HG02870 (cell line): ENCODE data around the gene CDYL.

Source experiments
- ATAC-seq: cut with Tn5 transposase; IDR thresholded peaks from one replicate; pipeline ENCODE4 v1.9.1; 2021; ENCODE audit warnings: mild to moderate bottlenecking, moderate library complexity; ENCODE audit not compliant: unreplicated experiment

Gene CDYL

GRCh38 chr6:4774296-4774695, 1.9 kb upstream of the CDYL start:
- ATAC-seq = no peak

DNA sequence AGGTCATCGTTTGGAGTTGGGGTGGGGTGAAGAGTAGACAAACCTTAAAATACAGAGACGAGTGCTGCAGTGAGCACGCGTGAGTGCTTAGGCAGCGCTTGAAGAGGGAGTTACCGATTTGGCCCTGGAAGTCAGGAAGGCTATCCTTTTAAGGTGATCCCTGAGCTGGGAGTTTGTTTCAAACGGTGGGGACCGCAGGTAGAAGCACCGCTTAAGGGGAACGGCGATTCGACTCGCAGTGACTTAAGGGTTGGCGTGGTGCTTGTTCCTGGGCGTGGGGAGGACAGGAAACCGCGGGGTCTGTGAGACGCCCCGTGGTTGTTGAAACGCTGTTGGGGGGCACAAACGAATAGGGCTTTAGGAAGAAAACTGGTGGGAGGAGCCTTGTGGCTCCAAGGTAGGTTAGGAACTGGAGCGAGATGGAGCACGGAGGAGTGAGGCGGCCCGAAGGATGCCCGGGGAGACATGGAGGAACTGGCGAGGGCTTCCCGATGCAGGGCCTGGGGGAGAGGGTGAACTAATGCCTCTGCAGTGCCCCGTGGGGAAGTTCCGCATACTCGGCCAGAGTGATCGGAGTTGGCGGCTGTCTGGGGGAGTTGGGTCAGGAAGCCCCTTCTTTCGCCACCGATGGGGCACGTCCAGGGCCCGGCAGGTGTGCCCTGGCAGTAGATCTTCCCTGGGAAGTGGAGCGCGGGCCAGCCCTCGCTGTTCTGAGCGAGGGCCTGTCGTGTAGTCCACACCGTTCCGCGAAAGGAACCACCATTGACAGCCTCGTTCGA, 1.3 kb upstream of the CDYL start:
- ATAC-seq = no peak

GRCh38 chr6:4775494-4776130, 592 bp upstream of the CDYL start:
- ATAC-seq = peak; percentile 39

GRCh38 chr6:4776493-4777393, 539 bp downstream of the CDYL start:
- ATAC-seq = peak; percentile 2

DNA sequence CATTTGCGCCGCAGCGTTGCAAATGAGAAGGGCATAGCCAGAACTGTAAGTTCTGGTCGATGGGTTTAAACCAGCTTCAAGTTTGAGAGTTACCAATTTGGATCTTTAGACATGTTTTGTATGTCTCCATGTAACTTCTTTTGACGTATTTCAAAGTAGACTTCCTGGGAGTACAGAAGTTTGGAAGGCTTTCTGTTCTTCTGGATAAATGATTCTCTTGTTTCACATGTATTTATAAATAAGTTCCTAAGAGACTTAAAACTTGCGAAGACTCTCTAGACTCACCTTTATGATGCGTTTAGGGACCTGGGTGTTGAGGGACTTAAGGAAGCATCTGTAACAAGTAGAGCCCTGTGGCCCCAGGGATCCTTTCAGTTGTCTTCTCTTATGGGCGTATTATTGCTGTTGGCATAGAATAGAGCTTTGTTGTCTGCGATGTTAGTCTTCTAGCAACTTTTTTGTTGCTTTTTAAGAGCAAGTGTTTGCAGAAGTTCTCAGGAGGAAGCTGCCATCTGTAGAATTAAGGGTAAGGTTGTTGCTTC, 1.3 kb downstream of the CDYL start:
- ATAC-seq = no peak

DNA sequence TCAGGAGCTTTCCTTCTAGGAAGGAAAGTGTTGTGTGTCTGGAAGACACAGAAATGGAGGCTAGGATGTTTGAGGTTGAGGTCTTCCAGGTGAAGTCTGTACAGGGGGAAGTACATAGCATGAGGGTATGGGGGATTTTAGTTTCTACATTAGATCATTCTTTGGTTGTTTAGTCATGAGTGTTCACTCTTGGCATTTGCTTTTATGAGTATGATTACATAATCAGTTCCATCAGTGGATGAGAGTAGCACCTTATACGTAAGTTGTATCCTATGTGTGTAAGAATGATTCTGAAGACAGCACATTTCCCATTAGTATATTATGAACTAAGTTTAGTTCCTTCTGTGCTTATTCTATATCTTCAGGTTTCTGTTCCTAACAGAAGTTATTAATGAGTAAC, 1.9 kb downstream of the CDYL start:
- no peak for ATAC-seq

GRCh38 chr6:4780360-4780812, 4.2 kb downstream of the CDYL start:
- ATAC-seq = no peak

- no peak for ATAC-seq
These were observed 5.2 kb downstream of the CDYL start for GRCh38 chr6:4781426-4781825.

- no peak for ATAC-seq
These were observed 5.9 kb downstream of the CDYL start for GRCh38 chr6:4781967-4782575.

DNA sequence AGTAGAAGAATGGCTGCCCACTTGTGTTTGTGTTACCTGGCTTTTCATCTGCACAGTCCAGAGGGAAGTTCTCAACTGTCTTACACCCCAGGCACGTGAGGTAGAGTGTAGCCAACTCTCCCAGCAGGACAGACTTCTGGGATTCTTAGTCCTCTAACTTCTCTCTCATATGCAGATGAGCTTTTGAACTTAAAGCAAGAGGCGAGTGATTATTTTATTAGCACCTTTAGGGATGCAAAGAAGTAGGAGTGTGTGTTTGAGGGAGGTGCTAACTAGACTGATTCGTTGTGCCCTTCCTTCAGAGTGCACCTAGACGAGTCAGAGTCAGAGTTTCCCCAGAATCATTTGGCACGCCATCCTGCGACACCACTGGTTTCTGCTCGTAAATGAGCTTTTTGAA, 10.8 kb downstream of the CDYL start:
- ATAC-seq = no peak

DNA sequence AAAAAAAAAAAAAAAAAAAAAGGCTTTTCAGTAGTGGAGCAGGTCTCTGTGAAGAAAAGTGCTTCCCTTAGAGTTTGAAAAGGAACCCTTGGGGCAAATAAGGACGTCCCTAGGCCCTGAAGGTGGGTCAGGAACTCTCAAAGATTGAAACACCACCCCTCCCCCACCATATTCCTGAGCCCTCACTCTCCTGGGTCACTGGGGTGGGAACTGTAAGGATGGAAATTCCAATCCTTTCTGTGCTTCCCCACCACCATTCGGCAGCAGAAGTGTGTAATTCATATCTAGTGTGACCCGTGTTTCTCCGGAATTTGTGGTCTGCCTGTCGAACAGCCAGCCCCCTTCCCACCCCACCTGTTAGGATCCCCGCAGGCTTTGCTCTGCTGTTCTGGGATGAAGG, 12.3 kb downstream of the CDYL start:
- ATAC-seq = no peak

DNA sequence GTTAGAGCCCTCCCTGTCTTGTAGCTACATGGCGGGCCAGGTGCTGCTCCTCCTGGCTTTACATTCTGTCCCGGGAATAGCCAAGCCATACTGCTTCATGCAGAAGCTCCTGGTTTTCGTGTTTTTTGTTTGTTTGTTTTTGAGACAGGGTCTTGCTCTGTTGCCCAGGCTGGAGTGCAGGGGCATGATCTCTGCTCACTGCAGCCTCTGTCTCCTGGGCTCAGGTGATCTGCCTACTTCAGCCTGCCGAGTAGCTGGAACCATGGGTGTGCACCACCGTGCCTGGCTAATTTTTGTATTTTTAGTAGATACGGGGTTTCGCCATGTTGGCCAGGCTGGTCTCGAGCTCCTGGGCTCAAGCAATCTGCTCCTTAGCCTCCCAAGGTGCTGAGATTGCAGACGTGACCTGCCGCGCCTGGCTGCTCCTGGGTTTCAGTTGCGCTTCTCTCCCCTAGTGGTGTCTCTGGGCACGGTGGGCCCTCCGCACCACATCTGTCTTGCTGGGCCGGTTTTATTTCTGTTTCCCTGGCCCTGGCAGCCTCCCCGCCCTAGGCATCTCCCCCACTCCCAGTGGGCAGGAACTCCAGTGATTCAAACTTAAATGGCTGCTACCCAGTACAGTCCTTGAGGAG, 12.9 kb downstream of the CDYL start:
- peak; percentile 93 for ATAC-seq

- ATAC-seq = no peak
These were observed 14.1 kb downstream of the CDYL start for GRCh38 chr6:4790158-4790899.

DNA sequence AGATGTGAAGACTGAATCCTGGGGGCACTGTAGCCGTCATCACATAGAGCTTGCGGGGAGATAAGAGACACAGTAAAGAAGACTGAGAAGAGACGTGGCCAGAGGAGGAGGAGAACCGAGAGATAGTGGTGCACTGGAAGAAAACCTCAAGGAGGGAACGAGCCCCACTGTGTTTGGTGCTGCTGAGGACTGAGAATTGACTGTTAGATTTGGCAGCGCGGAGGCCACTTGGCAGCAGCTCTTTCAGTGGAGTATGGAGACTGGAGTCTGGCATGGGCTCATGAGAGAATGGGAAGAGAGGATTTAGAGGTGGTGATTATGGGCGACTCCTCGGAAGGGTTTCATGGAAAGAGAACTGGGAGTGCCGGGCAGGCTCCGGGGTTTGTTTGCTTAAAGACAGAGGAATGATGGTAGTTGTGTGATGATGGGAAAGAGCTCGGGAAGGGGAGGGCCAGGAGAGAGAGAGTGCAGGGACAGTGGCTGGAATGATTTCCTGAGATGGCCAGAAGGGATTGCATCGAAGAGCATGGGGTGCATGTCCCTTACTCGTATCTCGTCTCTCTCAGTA, 18.0 kb downstream of the CDYL start:
- ATAC-seq = no peak

- no peak for ATAC-seq
These were observed 21.4 kb downstream of the CDYL start for GRCh38 chr6:4797587-4797986.

DNA sequence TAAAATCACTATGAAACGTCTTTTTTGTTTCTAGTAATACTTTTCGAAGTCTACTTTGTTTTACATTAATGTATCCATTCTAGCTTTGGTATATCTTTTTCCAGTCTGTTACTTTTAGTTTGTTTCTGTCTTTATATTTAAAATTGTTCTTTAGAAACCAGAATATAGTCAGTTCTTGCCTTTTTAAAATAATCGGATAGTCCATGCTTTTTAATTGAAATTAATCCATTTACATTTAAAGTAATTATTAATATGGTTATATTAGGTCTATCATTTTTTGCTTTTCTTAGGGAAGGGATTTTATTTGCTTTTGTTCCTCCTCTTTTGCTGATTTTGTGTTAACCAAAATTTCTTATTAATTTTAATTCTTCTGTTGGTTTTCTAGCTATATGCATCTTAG, 23.7 kb downstream of the CDYL start:
- no peak for ATAC-seq

DNA sequence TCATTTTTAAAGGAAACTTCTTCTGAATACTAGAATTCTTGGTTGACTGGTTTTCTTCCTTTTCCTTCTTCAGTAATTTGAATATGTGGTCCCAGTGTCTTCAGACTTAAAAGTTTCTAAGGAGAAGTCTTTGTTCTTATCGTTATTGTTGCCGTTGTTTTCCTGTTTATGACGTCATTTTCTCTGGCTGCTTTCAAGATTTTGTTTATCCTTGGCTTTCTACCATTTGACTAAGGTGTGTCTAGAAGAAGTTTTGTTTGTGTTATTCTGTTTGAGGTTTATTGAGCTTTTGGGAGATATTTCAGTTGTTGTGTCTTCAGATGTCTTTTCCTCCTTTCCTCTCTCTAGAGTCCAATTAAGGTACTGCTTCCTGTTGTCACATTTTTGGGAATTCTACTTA, 24.5 kb downstream of the CDYL start:
- ATAC-seq = no peak

DNA sequence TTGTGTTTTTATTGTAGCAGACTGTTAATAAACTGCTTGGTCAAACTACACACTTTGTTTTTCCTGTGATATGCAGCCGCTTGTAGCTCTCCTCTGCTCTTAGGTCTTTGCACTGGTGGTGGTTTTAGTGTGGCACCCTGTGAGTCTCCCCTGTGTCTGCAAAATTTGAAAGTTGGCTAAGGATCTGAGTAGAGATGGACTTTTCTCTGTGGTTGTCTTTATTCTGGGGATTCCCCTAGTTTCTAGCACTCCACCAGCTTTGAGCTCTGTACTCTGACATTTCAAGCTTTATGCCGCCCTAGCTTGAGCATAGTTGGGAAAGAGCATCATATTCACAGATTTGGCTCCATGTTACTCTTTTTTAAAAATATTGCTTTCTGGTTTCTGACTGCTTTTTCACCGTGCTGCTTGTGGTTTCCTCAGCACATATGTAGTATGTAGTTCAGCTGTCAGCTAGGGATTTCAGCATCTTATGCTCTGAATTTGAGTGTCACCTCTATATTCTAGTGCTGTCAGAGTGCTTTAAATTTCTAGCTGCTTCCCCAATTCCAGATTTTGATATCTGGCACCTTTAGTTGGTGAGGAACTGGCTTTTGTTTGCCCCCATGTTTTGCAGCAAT, 25.4 kb downstream of the CDYL start:
- peak; percentile 52 for ATAC-seq
